Measurements from ENCODE around the gene MISP3.

Gene MISP3

GRCh38 chr19:14101003-14101545 lies 28.5 kb downstream of the MISP3 start:
- TF ChIP-seq, protein P1, sequence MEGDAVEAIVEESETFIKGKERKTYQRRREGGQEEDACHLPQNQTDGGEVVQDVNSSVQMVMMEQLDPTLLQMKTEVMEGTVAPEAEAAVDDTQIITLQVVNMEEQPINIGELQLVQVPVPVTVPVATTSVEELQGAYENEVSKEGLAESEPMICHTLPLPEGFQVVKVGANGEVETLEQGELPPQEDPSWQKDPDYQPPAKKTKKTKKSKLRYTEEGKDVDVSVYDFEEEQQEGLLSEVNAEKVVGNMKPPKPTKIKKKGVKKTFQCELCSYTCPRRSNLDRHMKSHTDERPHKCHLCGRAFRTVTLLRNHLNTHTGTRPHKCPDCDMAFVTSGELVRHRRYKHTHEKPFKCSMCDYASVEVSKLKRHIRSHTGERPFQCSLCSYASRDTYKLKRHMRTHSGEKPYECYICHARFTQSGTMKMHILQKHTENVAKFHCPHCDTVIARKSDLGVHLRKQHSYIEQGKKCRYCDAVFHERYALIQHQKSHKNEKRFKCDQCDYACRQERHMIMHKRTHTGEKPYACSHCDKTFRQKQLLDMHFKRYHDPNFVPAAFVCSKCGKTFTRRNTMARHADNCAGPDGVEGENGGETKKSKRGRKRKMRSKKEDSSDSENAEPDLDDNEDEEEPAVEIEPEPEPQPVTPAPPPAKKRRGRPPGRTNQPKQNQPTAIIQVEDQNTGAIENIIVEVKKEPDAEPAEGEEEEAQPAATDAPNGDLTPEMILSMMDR (IDR thresholded peaks at IDR 0.05; ENCODE audit: extremely low read depth, missing control alignments): no peak
- DNase-seq (ENCODE audit: low spot score): no peak

- TF ChIP-seq, protein P1 (IDR thresholded peaks at IDR 0.05; ENCODE audit: extremely low read depth, missing control alignments): no peak
- no peak for DNase-seq (ENCODE audit: low spot score)
These were observed 29.6 kb downstream of the MISP3 start for GRCh38 chr19:14102102-14102696.

DNA sequence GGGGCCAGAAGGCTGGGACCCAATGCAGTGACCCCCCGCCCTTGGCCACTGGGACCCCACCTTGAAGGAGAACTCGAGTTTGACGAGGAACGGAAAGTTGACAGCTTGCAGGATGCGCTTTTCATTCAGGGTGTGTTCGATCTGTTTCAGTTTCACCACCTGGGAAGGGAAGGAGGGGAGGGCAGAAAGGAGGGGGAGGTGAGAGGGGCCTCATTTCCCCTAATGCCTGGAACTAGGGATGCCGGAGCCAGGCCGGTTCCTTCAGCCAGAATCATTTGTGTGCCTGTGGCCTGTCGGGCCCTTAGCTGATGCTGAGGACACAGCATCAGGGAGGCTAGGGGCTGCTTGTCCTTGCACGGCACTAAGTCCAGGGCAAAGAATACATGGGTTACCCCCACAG lies 30.2 kb downstream of the MISP3 start:
- no peak for DNase-seq (ENCODE audit: low spot score)
- TF ChIP-seq, protein P1 (IDR thresholded peaks at IDR 0.05; ENCODE audit: extremely low read depth, missing control alignments): no peak

GRCh38 chr19:14103310-14103709 lies 30.7 kb downstream of the MISP3 start:
- DNase-seq (ENCODE audit: low spot score): no peak
- TF ChIP-seq, protein P1 (IDR thresholded peaks at IDR 0.05; ENCODE audit: extremely low read depth, missing control alignments): no peak

DNA sequence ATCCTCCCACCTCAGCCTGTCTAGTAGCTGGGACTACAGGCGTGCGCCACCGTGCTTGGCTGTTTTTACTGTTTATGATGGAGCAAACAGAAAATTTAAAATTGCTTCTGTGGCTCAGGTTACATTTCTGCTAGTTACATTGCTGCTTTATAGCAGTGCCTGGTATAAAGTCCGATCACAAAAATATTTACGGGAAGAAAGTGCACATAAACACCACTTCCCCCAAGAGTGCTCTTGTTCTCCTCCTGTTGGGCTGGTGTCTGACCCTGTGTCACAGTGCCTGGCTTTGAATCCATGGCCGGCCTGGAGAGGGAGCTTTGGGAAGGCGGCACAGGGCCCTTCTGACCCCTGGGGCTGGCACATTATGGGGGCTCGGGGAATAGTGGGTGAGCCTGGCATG lies 33.1 kb downstream of the MISP3 start:
- no peak for DNase-seq (ENCODE audit: low spot score)
- TF ChIP-seq, protein P1 (IDR thresholded peaks at IDR 0.05; ENCODE audit: extremely low read depth, missing control alignments): no peak

GRCh38 chr19:14106840-14107239 lies 34.3 kb downstream of the MISP3 start:
- DNase-seq (ENCODE audit: low spot score): no peak
- TF ChIP-seq, protein P1 (IDR thresholded peaks at IDR 0.05; ENCODE audit: extremely low read depth, missing control alignments): no peak

- no peak for DNase-seq (ENCODE audit: low spot score)
- TF ChIP-seq, protein P1 (IDR thresholded peaks at IDR 0.05; ENCODE audit: extremely low read depth, missing control alignments): no peak
These were observed 35.2 kb downstream of the MISP3 start for GRCh38 chr19:14107581-14108461.
